Keratinocyte (primary cell): ENCODE measurements around the gene IPO8. TPM values are rescaled to one million over a fixed set of nuclear protein-coding genes. Genes with fewer than 3 reads are reported as not detected.

ENCODE experiments used
- DNase-seq: peaks from one replicate; pipeline ENCODE4 v3.0.0-alpha.2; 2011; ENCODE audit warnings: low read depth, missing footprints, low spot score
- FAIRE-seq: peaks from 2 replicates; lab custom pipeline; 2011; peaks lifted over from hg19 to GRCh38; lab: Jason Lieb, UNC
- H2AFZ ChIP-seq: 2 replicates; pipeline ENCODE4 v1.6.0; 2012; ENCODE audit warnings: low read length, control low read depth, inconsistent platforms; ENCODE audit not compliant: control insufficient read depth
- H3K27ac ChIP-seq: 2 replicates; pipeline ENCODE4 v1.5.1; 2011; ENCODE audit warnings: low read length; ENCODE audit not compliant: control insufficient read depth, insufficient read depth
- H3K27me3 ChIP-seq: 3 replicates; pipeline ENCODE4 v1.6.0; 2011; ENCODE audit warnings: low read length; ENCODE audit not compliant: control insufficient read depth, insufficient read depth; ENCODE audit errors: extremely low read depth
- H3K36me3 ChIP-seq, 2 experiments: 2 replicates in 1 of 2; 3 replicates in 1 of 2; pipeline ENCODE4 v1.5.1; 2011; ENCODE audit warnings: low read length in 2 of 2, mild to moderate bottlenecking in 1 of 2; ENCODE audit not compliant: control insufficient read depth in 2 of 2, insufficient read depth in 2 of 2; ENCODE audit errors: extremely low read depth in 1 of 2
- H3K4me1 ChIP-seq: 3 replicates; pipeline ENCODE4 v1.5.1; 2011; ENCODE audit warnings: low read length; ENCODE audit not compliant: control insufficient read depth, insufficient read depth; ENCODE audit errors: extremely low read depth
- H3K4me2 ChIP-seq: 3 replicates; pipeline ENCODE4 v1.6.0; 2011; ENCODE audit warnings: low read depth, low read length; ENCODE audit not compliant: control insufficient read depth, insufficient read depth; ENCODE audit errors: extremely low read depth
- H3K4me3 ChIP-seq, 3 experiments: fragments of 200-600 bp in 1 of 3; sonication (generic) in 1 of 3; 2 replicates in 2 of 3; 3 replicates in 1 of 3; pipeline ENCODE4 v1.5.1; 2011 to 2016; ENCODE audit warnings: low read length in 3 of 3, mild to moderate bottlenecking in 3 of 3, control low read depth in 2 of 3, inconsistent platforms in 1 of 3, low read depth in 1 of 3, mixed read lengths in 1 of 3, mixed run types in 1 of 3, moderate library complexity in 1 of 3; ENCODE audit not compliant: control insufficient read depth in 2 of 3, insufficient read depth in 2 of 3; ENCODE audit errors: extremely low read depth in 1 of 3
- H3K79me2 ChIP-seq: 2 replicates; pipeline ENCODE4 v1.6.0; 2012; ENCODE audit warnings: low read length; ENCODE audit not compliant: control insufficient read depth, insufficient read depth
- H3K9ac ChIP-seq: 3 replicates; pipeline ENCODE4 v1.6.0; 2011; ENCODE audit warnings: low read length; ENCODE audit not compliant: control insufficient read depth, insufficient read depth; ENCODE audit errors: extremely low read depth
- H3K9me1 ChIP-seq: 3 replicates; pipeline ENCODE4 v1.6.0; 2011; ENCODE audit warnings: low read length; ENCODE audit not compliant: control insufficient read depth, insufficient read depth; ENCODE audit errors: extremely low read depth
- H3K9me3 ChIP-seq: 2 replicates; pipeline ENCODE4 v1.5.1; 2012; ENCODE audit warnings: low read depth, low read length; ENCODE audit not compliant: control insufficient read depth
- H4K20me1 ChIP-seq: 3 replicates; pipeline ENCODE4 v1.6.0; 2011; ENCODE audit warnings: low read length; ENCODE audit not compliant: control insufficient read depth, insufficient read depth; ENCODE audit errors: extremely low read depth
- EZH2 ChIP-seq: IDR thresholded peaks from one replicate; pipeline ENCODE4 v1.6.1; 2012; ENCODE audit warnings: inconsistent platforms, mild to moderate bottlenecking, low read length, moderate library complexity
- dilution Hi-C: fragments of 300-500 bp; cut with MboI; formaldehyde crosslinking; loops from one replicate; pipeline ENCODE4 v1.7.0; 2020; ENCODE audit warnings: low sequenced_read_pairs; ENCODE audit not compliant: extremely low pct_ligation_motif_present
- polyA plus RNA-seq, 5 experiments: library from polyadenylated mRNA; depleted of rRNA in 3 of 5; stranded (reverse) in 3 of 5; stranded (forward) in 1 of 5; unstranded in 1 of 5; fragments of >200 nt; gene quantifications; 1 replicate in 1 of 5; 2 replicates in 3 of 5; 3 replicates in 1 of 5; pipeline versions ENCODE4 v1.2.1 to v1.2.3, GENCODE V29; 2011 to 2012; ENCODE audit warnings: missing spikeins in 2 of 5, low read depth in 1 of 5, low replicate concordance in 1 of 5
- TF ChIP-seq, protein P1 (sequence below), 3 experiments: IDR thresholded peaks in 1 of 3; conservative IDR thresholded peaks in 1 of 3; optimal IDR thresholded peaks in 1 of 3; 2 replicates in 2 of 3; 3 replicates in 1 of 3; pipeline versions ENCODE3 to v1.5.1; 2011; ENCODE audit warnings: low read length in 3 of 3, mild to moderate bottlenecking in 3 of 3, moderate library complexity in 2 of 3, control low read depth in 1 of 3, inconsistent platforms in 1 of 3; ENCODE audit not compliant: insufficient read depth in 2 of 3; ENCODE audit errors: extremely low read depth in 1 of 3

The IPO8 gene
- polyA plus RNA-seq, 1 donor (not counting 4 experiments of a cell fraction or from before 2014, with no cell fraction given): 18.8 TPM

DNA sequence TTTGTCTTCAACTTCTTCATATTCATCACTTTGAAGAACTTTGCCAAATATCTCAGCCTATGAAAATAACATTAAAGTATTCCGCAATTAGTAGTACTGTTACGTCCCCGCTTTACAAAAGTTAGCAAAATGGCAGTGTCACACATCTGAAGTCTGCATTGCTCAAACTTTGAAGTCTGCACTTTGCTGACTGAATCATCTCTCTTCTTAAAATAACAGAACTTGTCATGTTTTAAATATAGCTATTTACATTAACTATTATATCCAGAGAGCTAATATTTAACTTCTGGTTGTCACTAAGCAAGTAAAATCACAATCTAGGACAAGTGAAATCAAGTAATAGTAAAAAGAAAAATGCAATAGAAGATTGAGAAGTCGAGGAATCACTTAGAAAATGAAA is 34.5 kb downstream of the IPO8 start:
- Histone ChIP-seq H3K79me2 (no peaks in the 10 kb centered on the region), H3K9me1 (no peaks in the 10 kb centered on the region), H3K4me1 (no peaks in the 10 kb centered on the region), H3K27me3 (no peaks in the 10 kb centered on the region), H3K4me3 (no peak overlapping the region), H3K27ac (no peak overlapping the region), H3K4me2 (no peak overlapping the region), H3K36me3 (peaks cover 2 to 10% of the 10 kb centered on the region in 2 experiments), H2AFZ (no peak overlapping the region), H3K9ac (no peak overlapping the region), H3K9me3 (no peaks in the 10 kb centered on the region), H4K20me1 (no peaks in the 10 kb centered on the region)
- dilution Hi-C loops: no loop called here
- FAIRE-seq (no peak), DNase-seq (no peak)
- TF ChIP-seq EZH2: no peak
- TF ChIP-seq, protein P1, sequence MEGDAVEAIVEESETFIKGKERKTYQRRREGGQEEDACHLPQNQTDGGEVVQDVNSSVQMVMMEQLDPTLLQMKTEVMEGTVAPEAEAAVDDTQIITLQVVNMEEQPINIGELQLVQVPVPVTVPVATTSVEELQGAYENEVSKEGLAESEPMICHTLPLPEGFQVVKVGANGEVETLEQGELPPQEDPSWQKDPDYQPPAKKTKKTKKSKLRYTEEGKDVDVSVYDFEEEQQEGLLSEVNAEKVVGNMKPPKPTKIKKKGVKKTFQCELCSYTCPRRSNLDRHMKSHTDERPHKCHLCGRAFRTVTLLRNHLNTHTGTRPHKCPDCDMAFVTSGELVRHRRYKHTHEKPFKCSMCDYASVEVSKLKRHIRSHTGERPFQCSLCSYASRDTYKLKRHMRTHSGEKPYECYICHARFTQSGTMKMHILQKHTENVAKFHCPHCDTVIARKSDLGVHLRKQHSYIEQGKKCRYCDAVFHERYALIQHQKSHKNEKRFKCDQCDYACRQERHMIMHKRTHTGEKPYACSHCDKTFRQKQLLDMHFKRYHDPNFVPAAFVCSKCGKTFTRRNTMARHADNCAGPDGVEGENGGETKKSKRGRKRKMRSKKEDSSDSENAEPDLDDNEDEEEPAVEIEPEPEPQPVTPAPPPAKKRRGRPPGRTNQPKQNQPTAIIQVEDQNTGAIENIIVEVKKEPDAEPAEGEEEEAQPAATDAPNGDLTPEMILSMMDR (optimal IDR thresholded peaks at IDR 0.05 in 1 of 3, IDR thresholded peaks at IDR 0.05 in 1 of 3, conservative IDR thresholded peaks at IDR 0.05 in 1 of 3; ENCODE audit: extremely low read depth in 1 of 3, insufficient read depth in 2 of 3, low read length in 3 of 3): no peak

DNA sequence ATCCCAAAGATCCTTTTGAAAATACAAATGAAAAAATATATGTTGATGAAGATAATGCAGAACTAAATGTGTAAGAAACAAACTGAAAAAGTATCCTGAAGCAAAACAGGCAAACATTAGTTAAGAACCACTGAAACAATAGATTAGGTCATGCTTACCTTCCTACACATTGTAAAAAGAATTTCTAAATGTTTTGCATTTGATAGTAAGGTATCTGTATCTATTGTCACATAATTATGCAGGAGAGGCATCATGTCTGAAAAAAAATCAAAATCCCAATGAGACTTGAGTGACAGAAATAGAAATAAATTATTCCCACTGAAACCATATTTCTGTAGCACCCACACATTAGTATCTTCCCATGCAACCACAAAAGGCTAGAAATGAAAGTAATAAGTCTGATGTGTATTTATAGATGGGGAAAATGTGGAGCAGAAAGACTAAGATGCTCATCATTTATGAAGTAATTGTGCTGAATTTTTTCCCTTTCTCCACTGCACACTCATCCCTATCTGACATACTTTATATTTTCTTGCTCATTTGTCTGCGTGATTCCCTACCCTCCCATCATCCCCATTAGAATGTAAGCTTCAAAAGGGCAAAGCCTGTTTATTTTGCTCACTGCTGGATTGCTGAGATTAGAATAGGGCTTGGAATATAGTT is 43.5 kb downstream of the IPO8 start:
- Histone ChIP-seq H3K9me1 (no peaks in the 10 kb centered on the region), H3K27ac (no peak overlapping the region), H3K4me2 (no peak overlapping the region), H2AFZ (no peak overlapping the region), H4K20me1 (no peaks in the 10 kb centered on the region), H3K4me3 (no peak overlapping the region), H3K79me2 (no peaks in the 10 kb centered on the region), H3K9ac (no peak overlapping the region), H3K27me3 (no peaks in the 10 kb centered on the region), H3K9me3 (no peaks in the 10 kb centered on the region), H3K36me3 (peaks cover 0 to 3% of the 10 kb centered on the region in 2 experiments), H3K4me1 (no peaks in the 10 kb centered on the region)
- TF ChIP-seq, protein P1 (optimal IDR thresholded peaks at IDR 0.05 in 1 of 3, IDR thresholded peaks at IDR 0.05 in 1 of 3, conservative IDR thresholded peaks at IDR 0.05 in 1 of 3; ENCODE audit: extremely low read depth in 1 of 3, insufficient read depth in 2 of 3, low read length in 3 of 3): no peak
- no peak for TF ChIP-seq EZH2
- DNase-seq (no peak), FAIRE-seq (no peak)
- dilution Hi-C loops: no loop called here
